ENCODE measurements around the gene TEX261.

The TEX261 gene

DNA sequence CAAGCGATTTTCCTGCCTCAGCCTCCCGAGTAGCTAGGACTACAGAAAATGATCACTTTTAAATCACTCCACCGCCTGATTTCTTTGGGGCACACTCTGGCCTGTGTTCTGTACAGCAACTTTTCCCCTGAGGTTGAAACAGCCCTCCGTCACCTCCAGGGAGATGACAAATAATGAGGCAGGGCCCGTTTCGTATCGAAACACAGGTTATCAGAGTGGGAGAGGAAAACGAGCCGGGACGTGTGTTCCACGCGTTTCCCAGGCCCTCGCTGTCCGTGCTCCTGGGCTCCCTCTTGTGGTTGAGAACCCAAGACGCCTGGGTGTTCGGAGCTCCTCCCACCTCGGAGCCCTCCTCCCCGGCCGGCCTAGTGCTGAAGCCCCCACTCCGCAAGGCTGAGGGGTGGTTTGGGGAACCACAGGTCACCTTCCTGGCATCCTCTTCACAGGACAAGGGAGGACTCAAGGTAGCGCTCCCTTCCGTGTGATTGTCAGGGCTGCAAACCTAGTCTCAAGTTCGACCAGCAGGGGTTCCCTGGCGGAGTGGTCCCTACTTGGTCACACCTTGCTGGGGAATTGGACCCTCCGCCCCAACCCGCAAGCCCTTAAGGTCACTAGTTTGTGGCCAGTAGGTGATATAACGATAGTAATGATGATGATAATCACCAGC, 46.2 kb downstream of the TEX261 start:
- in situ Hi-C loops (cut with MboI; ENCODE audit: low sequenced_read_pairs, unreplicated experiment): no loop called here
- peak; percentile 83 for DNase-seq (ENCODE audit: low spot score)
- TF ChIP-seq, protein P1, sequence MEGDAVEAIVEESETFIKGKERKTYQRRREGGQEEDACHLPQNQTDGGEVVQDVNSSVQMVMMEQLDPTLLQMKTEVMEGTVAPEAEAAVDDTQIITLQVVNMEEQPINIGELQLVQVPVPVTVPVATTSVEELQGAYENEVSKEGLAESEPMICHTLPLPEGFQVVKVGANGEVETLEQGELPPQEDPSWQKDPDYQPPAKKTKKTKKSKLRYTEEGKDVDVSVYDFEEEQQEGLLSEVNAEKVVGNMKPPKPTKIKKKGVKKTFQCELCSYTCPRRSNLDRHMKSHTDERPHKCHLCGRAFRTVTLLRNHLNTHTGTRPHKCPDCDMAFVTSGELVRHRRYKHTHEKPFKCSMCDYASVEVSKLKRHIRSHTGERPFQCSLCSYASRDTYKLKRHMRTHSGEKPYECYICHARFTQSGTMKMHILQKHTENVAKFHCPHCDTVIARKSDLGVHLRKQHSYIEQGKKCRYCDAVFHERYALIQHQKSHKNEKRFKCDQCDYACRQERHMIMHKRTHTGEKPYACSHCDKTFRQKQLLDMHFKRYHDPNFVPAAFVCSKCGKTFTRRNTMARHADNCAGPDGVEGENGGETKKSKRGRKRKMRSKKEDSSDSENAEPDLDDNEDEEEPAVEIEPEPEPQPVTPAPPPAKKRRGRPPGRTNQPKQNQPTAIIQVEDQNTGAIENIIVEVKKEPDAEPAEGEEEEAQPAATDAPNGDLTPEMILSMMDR (IDR thresholded peaks at IDR 0.05; ENCODE audit: borderline replicate concordance, control extremely low read depth, extremely low read depth, insufficient read depth, missing control alignments): peak; percentile 84

DNA sequence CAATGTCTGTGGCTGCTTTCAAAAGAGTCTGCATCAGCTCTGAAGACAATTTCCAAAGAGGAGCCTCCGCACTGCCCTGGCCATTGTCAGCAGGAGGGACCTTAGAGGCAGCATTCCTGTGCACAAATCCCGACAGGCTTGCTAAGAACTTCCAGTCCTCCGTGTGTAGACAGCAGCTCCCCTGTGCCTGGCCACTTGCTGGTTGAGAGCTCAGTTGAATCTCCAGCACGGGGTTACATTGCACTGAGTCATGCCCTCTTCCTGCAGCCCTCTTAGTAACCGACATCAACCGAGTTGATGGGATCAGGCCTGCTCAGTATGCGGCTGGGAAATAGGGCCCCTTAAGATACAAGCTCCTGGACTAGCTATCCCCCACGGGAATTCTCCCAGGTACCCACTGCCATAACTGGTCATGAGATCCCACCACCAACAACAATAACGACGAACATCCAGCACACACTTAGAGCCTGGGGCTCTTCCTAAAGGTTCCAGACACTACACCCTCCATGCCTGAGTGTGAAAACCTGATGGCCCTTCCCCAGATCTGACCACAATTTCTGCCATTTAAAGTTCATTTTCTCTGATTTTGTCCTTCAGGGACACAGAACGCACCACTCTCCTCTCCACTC, 47.0 kb downstream of the TEX261 start:
- TF ChIP-seq, protein P1 (IDR thresholded peaks at IDR 0.05; ENCODE audit: borderline replicate concordance, control extremely low read depth, extremely low read depth, insufficient read depth, missing control alignments): no peak
- DNase-seq (ENCODE audit: low spot score): peak; percentile 7
- in situ Hi-C loops (cut with MboI; ENCODE audit: low sequenced_read_pairs, unreplicated experiment): no loop called here

DNA sequence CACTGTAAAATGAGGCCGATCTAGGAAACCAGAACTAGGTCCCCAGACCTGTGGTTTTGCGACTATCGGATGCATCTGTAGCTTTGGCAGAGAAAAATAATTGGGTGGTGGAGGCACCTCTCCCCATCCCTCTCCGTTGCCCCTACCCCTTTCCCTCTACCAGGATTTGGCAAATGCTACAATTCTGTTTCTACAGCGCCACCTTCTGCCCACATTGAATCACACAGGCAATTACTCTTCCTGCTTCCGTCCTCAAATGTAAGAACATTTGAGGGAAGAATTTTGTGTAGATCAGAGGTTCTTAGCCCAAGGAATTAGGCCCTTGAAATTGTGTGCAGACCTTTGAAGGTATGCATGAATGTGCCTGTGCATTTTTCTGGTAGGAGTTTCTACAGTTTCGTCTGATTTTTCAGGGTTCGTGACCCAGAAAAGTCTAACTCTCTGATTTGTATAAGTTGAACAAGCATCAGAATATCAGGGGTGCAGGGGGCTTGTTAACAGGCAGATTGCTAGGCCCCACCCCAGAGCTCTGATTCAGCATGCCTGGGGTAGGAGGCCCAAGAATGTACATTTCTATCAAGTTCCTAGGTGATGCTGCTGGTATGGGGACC, 47.7 kb downstream of the TEX261 start:
- TF ChIP-seq, protein P1 (IDR thresholded peaks at IDR 0.05; ENCODE audit: borderline replicate concordance, control extremely low read depth, extremely low read depth, insufficient read depth, missing control alignments): peak; percentile 80
- in situ Hi-C loops (cut with MboI; ENCODE audit: low sequenced_read_pairs, unreplicated experiment): no loop called here

DNA sequence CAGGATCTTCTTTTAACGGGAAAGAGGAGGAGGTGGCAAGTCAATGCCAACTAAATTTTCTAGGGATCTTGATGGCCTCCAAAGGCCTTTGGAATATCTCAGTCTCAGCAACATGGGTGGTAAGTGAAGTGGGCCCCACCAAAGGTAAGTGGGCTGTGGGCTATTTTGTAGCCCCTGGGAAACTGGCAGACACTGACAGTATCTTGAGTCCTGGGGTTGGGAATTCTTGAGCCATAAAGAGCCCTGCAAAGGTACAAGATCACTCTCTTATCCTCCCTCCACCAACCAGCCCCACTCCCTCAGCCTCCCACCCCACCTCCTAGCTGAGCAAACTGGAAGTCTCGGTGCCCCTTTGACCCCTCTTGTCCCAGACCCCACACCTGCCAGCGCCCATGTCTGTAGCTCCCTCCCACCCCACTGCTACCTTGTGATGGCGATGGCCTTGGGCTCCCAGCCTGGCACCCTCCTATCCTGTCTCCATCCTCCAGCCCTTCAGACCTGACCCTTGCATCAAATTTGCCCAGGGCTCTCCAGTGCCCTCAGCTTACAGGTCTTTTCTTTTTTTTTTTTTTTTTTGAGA, 50.5 kb downstream of the TEX261 start:
- TF ChIP-seq, protein P1 (IDR thresholded peaks at IDR 0.05; ENCODE audit: borderline replicate concordance, control extremely low read depth, extremely low read depth, insufficient read depth, missing control alignments): no peak
- in situ Hi-C loops (cut with MboI; ENCODE audit: low sequenced_read_pairs, unreplicated experiment): no loop called here
- DNase-seq (ENCODE audit: low spot score): no peak

More for the DNA sequence above, 47.7 kb downstream of the TEX261 start:
- no peak for DNase-seq (ENCODE audit: low spot score)

DNA sequence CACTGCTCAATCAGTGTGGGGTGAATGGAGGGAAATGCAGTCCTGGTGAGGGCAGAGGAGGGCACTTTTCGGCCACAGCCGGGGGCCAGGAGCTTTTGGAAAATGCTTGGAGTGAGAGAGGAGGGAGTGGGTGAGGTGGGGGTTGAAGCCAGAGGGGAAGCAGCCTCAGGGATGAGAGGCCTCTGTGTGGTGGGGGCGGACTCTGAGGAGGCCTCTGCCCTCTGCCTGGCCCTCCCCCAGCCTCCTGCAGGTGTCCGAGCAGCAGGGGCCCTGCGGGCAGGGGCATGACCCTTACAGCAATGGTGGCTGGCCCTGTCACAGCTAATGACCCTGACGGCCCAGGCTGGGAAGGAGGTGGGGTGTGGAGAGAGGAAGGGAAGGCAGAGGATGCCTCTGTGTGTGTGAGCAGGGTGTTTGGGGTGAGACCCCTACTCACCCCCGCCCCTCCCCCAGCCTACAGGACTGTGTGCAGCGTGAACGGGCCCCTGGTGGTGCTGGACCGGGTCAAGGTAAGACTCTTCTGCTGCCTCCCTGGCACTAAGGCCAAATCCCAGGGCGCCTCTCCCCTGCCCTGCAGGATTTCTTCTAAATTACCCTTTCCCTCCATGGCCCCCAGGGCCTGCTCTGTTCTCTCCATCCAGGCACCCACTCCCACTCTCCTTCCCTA, 51.3 kb downstream of the TEX261 start:
- TF ChIP-seq, protein P1 (IDR thresholded peaks at IDR 0.05; ENCODE audit: borderline replicate concordance, control extremely low read depth, extremely low read depth, insufficient read depth, missing control alignments): no peak
- DNase-seq (ENCODE audit: low spot score): no peak
- in situ Hi-C loops (cut with MboI; ENCODE audit: low sequenced_read_pairs, unreplicated experiment): no loop called here

Data from GM13976 (cell line).